H1 (cell line): ENCODE data around the gene MBNL2. TPM values are rescaled to one million over a fixed set of nuclear protein-coding genes. Genes with fewer than 3 reads are reported as not detected.

Experiments
- CTCF ChIA-PET: fragments of 300-600 bp; sonication (Branson Sonifier 250); formaldehyde crosslinking; loops from one replicate; lab custom pipeline; 2021; ENCODE audit not compliant: partially characterized antibody; lab: Charles Lee
- POLR2A ChIA-PET: fragments of 300-600 bp; sonication (Branson Sonifier 250); formaldehyde crosslinking; loops from one replicate; lab custom pipeline; 2021; ENCODE audit warnings: inconsistent platforms; ENCODE audit not compliant: partially characterized antibody; lab: Charles Lee
- DNase-seq, 2 experiments: peaks; one replicate each; pipeline versions ENCODE4 v3.0.0 to v3.0.0-alpha.2; 2010 to 2022; ENCODE audit warnings: low spot score in 2 of 2, low read depth in 1 of 2, mixed read lengths in 1 of 2
- FAIRE-seq: peaks from 2 replicates; lab custom pipeline; 2011; peaks lifted over from hg19 to GRCh38; lab: Jason Lieb, UNC
- H2AFZ ChIP-seq: 2 replicates; pipeline ENCODE4 v1.8.1; 2012; ENCODE audit warnings: low read length, inconsistent platforms
- H2AK5ac ChIP-seq: 2 replicates; pipeline ENCODE4 v1.6.1; 2013; ENCODE audit warnings: low read depth, low read length
- H2BK120ac ChIP-seq: replicated peaks from 2 replicates; pipeline ENCODE3; 2013; ENCODE audit warnings: low read depth, low read length, inconsistent platforms
- H2BK12ac ChIP-seq: 2 replicates; pipeline ENCODE4 v1.6.1; 2013; ENCODE audit warnings: low read depth, low read length
- H2BK15ac ChIP-seq: 2 replicates; pipeline ENCODE4 v1.6.1; 2013; ENCODE audit warnings: low read length
- H2BK20ac ChIP-seq: 2 replicates; pipeline ENCODE4 v1.6.1; 2013; ENCODE audit warnings: low read length
- H2BK5ac ChIP-seq: 2 replicates; pipeline ENCODE4 v1.6.1; 2013; ENCODE audit warnings: low read depth, low read length
- H3K14ac ChIP-seq: 2 replicates; pipeline ENCODE4 v1.6.1; 2013; ENCODE audit warnings: inconsistent platforms; ENCODE audit not compliant: insufficient read length
- H3K18ac ChIP-seq: 2 replicates; pipeline ENCODE4 v1.6.1; 2013; ENCODE audit warnings: low read length; ENCODE audit errors: extremely low read depth
- H3K23ac ChIP-seq: 2 replicates; pipeline ENCODE4 v1.6.1; 2013; ENCODE audit warnings: inconsistent platforms; ENCODE audit not compliant: insufficient read length
- H3K23me2 ChIP-seq: 2 replicates; pipeline ENCODE4 v1.6.1; 2013; ENCODE audit warnings: low read depth, low read length
- H3K27ac ChIP-seq: 2 replicates; pipeline ENCODE4 v1.6.1; 2011; ENCODE audit warnings: low read depth, low read length, inconsistent platforms
- H3K27me3 ChIP-seq, 4 experiments: replicated peaks in 1 of 4; 1 replicate in 1 of 4; 2 replicates in 3 of 4; pipeline versions ENCODE4 v1.6.1 to v1.8.1; 2011 to 2013; ENCODE audit warnings: low read length in 3 of 4, mild to moderate bottlenecking in 3 of 4, inconsistent platforms in 2 of 4, mixed read lengths in 2 of 4, moderate library complexity in 1 of 4; ENCODE audit not compliant: control insufficient read depth in 3 of 4, insufficient read depth in 3 of 4; ENCODE audit errors: extremely low read depth in 1 of 4
- H3K36me3 ChIP-seq, 4 experiments: 2 replicates each; pipeline versions ENCODE4 v1.6.1 to v1.8.1; 2011 to 2013; ENCODE audit warnings: mild to moderate bottlenecking in 4 of 4, low read length in 3 of 4, moderate library complexity in 2 of 4, control low read depth in 1 of 4, inconsistent platforms in 1 of 4; ENCODE audit not compliant: insufficient read depth in 4 of 4, control insufficient read depth in 2 of 4
- H3K4ac ChIP-seq: replicated peaks from 2 replicates; pipeline ENCODE3; 2013; ENCODE audit warnings: low read length, low read depth, mixed read lengths, inconsistent platforms; ENCODE audit not compliant: insufficient read length
- H3K4me1 ChIP-seq, 4 experiments: replicated peaks in 1 of 4; 1 replicate in 1 of 4; 2 replicates in 3 of 4; pipeline versions ENCODE4 v1.6.1 to v1.8.1; 2011 to 2013; ENCODE audit warnings: low read length in 3 of 4, inconsistent platforms in 2 of 4, mixed read lengths in 1 of 4; ENCODE audit not compliant: insufficient read depth in 4 of 4, control insufficient read depth in 3 of 4
- H3K4me2 ChIP-seq, 2 experiments: 2 replicates each; pipeline versions ENCODE4 v1.6.1 to v1.8.1; 2011 to 2013; ENCODE audit warnings: low read depth in 2 of 2, low read length in 2 of 2, control low read depth in 1 of 2, inconsistent platforms in 1 of 2, mild to moderate bottlenecking in 1 of 2; ENCODE audit not compliant: insufficient read depth in 1 of 2
- H3K4me3 ChIP-seq, 4 experiments: fragments of 200-600, 300-600 bp in 1 of 4; sonication (generic), shearing (Covaris generic), sonication (Bioruptor Twin) in 1 of 4; 2 replicates each; pipeline versions ENCODE4 v1.5.1 to v1.8.1; 2011 to 2016; ENCODE audit warnings: low read length in 4 of 4, low read depth in 3 of 4, control low read depth in 2 of 4, inconsistent platforms in 2 of 4, mild to moderate bottlenecking in 2 of 4, mixed read lengths in 1 of 4, moderate library complexity in 1 of 4; ENCODE audit not compliant: insufficient read depth in 2 of 4; ENCODE audit errors: extremely low read depth in 1 of 4
- H3K56ac ChIP-seq: replicated peaks from 2 replicates; pipeline ENCODE3; 2013; ENCODE audit warnings: low read depth, mild to moderate bottlenecking, mixed read lengths, low read length, inconsistent platforms; ENCODE audit not compliant: insufficient read length
- H3K79me1 ChIP-seq: 2 replicates; pipeline ENCODE4 v1.6.1; 2013; ENCODE audit warnings: low read depth, low read length, control low read depth
- H3K79me2 ChIP-seq, 2 experiments: 2 replicates each; pipeline versions ENCODE4 v1.6.1 to v1.8.1; 2012 to 2013; ENCODE audit warnings: low read length in 2 of 2, mild to moderate bottlenecking in 2 of 2, inconsistent platforms in 1 of 2; ENCODE audit not compliant: insufficient read depth in 2 of 2, control insufficient read depth in 1 of 2
- H3K9ac ChIP-seq, 4 experiments: replicated peaks in 1 of 4; 1 replicate in 1 of 4; 2 replicates in 3 of 4; pipeline versions ENCODE4 v1.6.1 to v1.8.1; 2011 to 2013; ENCODE audit warnings: low read depth in 3 of 4, low read length in 3 of 4, control low read depth in 2 of 4, mild to moderate bottlenecking in 2 of 4, moderate library complexity in 2 of 4, inconsistent platforms in 1 of 4; ENCODE audit errors: extremely low read depth in 1 of 4
- H3K9me3 ChIP-seq, 2 experiments: 2 replicates each; pipeline versions ENCODE4 v1.6.1 to v1.8.1; 2012 to 2013; ENCODE audit warnings: mild to moderate bottlenecking in 2 of 2, moderate library complexity in 2 of 2, control low read depth in 1 of 2, inconsistent platforms in 1 of 2, low read depth in 1 of 2, low read length in 1 of 2, mixed read lengths in 1 of 2; ENCODE audit not compliant: insufficient read depth in 2 of 2
- H4K20me1 ChIP-seq, 2 experiments: replicated peaks in 1 of 2; 2 replicates each; pipeline versions ENCODE3 to v1.8.1; 2011 to 2013; ENCODE audit warnings: inconsistent platforms in 2 of 2, low read length in 2 of 2, mild to moderate bottlenecking in 1 of 2; ENCODE audit not compliant: insufficient read depth in 2 of 2, control insufficient read depth in 1 of 2
- H4K5ac ChIP-seq: 2 replicates; pipeline ENCODE4 v1.6.1; 2013; ENCODE audit warnings: low read length, low read depth, mixed read lengths, inconsistent platforms; ENCODE audit not compliant: insufficient read length
- H4K8ac ChIP-seq: 2 replicates; pipeline ENCODE4 v1.8.0; 2013; ENCODE audit warnings: mild to moderate bottlenecking, moderate library complexity, low read length, inconsistent platforms; ENCODE audit not compliant: insufficient read depth; ENCODE audit errors: extremely low read depth
- H4K91ac ChIP-seq: replicated peaks from 2 replicates; pipeline ENCODE3; 2013; ENCODE audit warnings: low read length, mixed read lengths, inconsistent platforms; ENCODE audit not compliant: insufficient read length
- POU5F1 ChIP-seq: IDR thresholded peaks from 2 replicates; pipeline ENCODE4 v1.6.1; 2011; ENCODE audit warnings: low read depth, mild to moderate bottlenecking, low read length, moderate library complexity
- YY1 ChIP-seq: IDR thresholded peaks from 2 replicates; pipeline ENCODE4 v1.6.1; 2011; ENCODE audit warnings: low read depth, mild to moderate bottlenecking, low read length
- WGBS, 2 experiments: shearing (Covaris generic) in 1 of 2; methylation state at CpG; one replicate each; pipeline versions ENCODE4 v1.1.6 to v1.1.7; 2013 to 2015; ENCODE audit warnings: low lambda C conversion rate in 2 of 2, mixed read lengths in 2 of 2, inconsistent platforms in 1 of 2, low coverage in 1 of 2, missing lambda C conversion rate in 1 of 2; ENCODE audit not compliant: insufficient replicate concordance in 2 of 2, insufficient coverage in 1 of 2, insufficient read length in 1 of 2; ENCODE audit errors: extremely low coverage in 1 of 2, missing lambda C conversion rate in 1 of 2; 5-methylcytosine and 5-hydroxymethylcytosine counted together
- polyA plus RNA-seq, 7 experiments: library from polyadenylated mRNA; depleted of rRNA in 3 of 7; stranded (reverse) in 5 of 7; unstranded in 2 of 7; fragments of >200 nt in 5 of 7; fragments of 200-250 nt in 2 of 7; gene quantifications; 1 replicate in 5 of 7; 2 replicates in 1 of 7; 4 replicates in 1 of 7; pipeline versions ENCODE4 v1.2.1 to v1.2.3, GENCODE V29; 2011 to 2013; ENCODE audit warnings: missing spikeins in 2 of 7, mixed read lengths in 2 of 7
- total RNA-seq: library from RNA; stranded (reverse); fragmentation: NEBNext Ultra II Directional; extraction: Animal tissue kit (Norgen Biotek cat#: 25700); gene quantifications from 2 replicates; pipeline ENCODE4 v1.2.1, GENCODE V29; 2021

The MBNL2 gene
- total and polyA plus RNA-seq, 2 of the 8 experiments (the other 6 are each of a cell fraction or from before 2014, with no cell fraction given) = 1.0 to 2.6 TPM

DNA sequence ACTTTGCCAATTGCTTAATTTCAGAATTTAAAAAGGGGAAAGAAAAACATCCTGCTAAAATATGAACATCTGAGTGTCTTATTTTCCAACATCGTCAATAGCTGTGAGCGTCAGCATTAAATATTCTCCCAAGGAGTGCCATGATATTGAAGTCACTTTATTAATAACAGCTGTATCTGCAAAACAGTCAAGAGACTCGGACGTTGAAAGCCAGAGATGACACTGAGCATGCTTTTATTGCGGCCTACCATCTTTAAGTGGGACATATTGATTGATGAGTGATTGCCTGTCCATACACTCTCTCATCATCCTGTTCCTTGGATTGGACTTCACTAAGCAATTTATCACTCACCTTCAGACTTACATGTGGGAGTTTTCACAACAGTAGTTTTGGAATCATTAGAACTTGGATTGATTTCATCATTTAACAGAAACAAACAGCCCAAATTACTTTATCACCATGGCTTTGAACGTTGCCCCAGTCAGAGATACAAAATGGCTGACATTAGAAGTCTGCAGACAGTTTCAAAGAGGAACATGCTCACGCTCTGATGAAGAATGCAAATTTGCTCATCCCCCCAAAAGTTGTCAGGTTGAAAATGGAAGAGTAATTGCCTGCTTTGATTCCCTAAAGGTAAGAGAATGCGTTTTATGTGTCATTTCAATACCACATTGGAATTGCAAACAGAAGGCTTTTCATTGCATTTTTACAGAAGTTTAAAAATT lies 53.8 kb downstream of the MBNL2 start:
- no peak overlapping the region for H4K8ac ChIP-seq
- no peaks in the 10 kb centered on the region for H3K27me3 ChIP-seq
- no peak overlapping the region for H3K27ac ChIP-seq
- H3K56ac ChIP-seq = no peak overlapping the region
- H2AK5ac ChIP-seq = no peak overlapping the region
- H4K91ac ChIP-seq = no peak overlapping the region
- H3K23me2 ChIP-seq = no peaks in the 10 kb centered on the region
- no peak for FAIRE-seq
- ChIA-PET POLR2A (no interaction called here), CTCF (no interaction called here)
- H3K23ac ChIP-seq = no peak overlapping the region
- H2BK20ac ChIP-seq = no peak overlapping the region
- no peak for DNase-seq
- no peak overlapping the region for H3K14ac ChIP-seq
- no peaks in the 10 kb centered on the region for H3K79me2 ChIP-seq
- no peaks in the 10 kb centered on the region for H3K36me3 ChIP-seq
- WGBS, 2 experiments = 88% methylated on average over 8 of the region's 8 CpGs; no CpG with 5 or more reads in 1 of the 2 experiments
- no peaks in the 10 kb centered on the region for H3K9me3 ChIP-seq
- no peak overlapping the region for H3K4me3 ChIP-seq
- H2BK120ac ChIP-seq = no peak overlapping the region
- H4K5ac ChIP-seq = no peak overlapping the region
- H3K18ac ChIP-seq = no peak overlapping the region
- H3K9ac ChIP-seq = no peak overlapping the region
- TF ChIP-seq YY1 = 0 out of 2 replicates have a peak, but pooled peaks have one; percentile 31
- TF ChIP-seq POU5F1 = no peak
- H3K4ac ChIP-seq = no peak overlapping the region
- peaks cover 0 to 4% (median 0%) of the 10 kb centered on the region in 4 experiments; a peak in 1 of 7 replicates for H3K4me1 ChIP-seq
- H2AFZ ChIP-seq = no peak overlapping the region
- no peaks in the 10 kb centered on the region; the same call in 1 of the 2 replicates for H3K79me1 ChIP-seq
- no peaks in the 10 kb centered on the region for H4K20me1 ChIP-seq
- H2BK5ac ChIP-seq = no peak overlapping the region
- H2BK12ac ChIP-seq = no peak overlapping the region
- H2BK15ac ChIP-seq = no peak overlapping the region
- no peak overlapping the region for H3K4me2 ChIP-seq
